ENCODE measurements around the gene PAN3. TPM values are rescaled to one million over a fixed set of nuclear protein-coding genes. Genes with fewer than 3 reads are reported as not detected.
A peak's percentile ranks its signal among the peaks of the same experiment; 100 is the strongest.

PAN3 gene
- total RNA-seq, 1 donor from 2014 or later = 11.8 TPM

DNA sequence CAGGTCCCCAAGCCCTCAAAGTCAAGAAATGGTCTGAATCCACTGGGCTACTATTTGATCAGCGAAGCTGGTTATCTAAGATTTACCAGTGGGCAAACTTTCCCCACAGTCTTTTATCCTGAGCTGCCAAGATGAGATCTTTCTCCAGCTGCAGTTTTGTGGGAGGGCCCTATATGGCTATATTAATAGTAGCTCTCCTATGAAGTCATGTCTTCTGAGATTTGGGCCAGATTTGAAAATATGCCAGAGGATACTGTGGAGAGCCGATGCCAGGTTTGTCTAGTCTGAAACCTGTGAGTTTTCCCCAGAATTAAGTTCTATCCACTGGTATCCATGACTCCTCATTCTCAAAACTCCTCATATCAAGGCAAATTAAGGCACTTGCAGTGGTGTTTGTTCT lies 183.4 kb downstream of the PAN3 start:
- DNase-seq (ENCODE audit: low read depth) = no peak
- Histone ChIP-seq H3K4me3 (ENCODE audit: low read depth, low read length) (no peak overlapping the region), H3K27me3 (ENCODE audit: control insufficient read depth, insufficient read depth, low read length) (no peaks in the 10 kb centered on the region), H3K36me3 (ENCODE audit: control insufficient read depth, insufficient read depth, low read length) (no peaks in the 10 kb centered on the region)
- TF ChIP-seq, protein P1, sequence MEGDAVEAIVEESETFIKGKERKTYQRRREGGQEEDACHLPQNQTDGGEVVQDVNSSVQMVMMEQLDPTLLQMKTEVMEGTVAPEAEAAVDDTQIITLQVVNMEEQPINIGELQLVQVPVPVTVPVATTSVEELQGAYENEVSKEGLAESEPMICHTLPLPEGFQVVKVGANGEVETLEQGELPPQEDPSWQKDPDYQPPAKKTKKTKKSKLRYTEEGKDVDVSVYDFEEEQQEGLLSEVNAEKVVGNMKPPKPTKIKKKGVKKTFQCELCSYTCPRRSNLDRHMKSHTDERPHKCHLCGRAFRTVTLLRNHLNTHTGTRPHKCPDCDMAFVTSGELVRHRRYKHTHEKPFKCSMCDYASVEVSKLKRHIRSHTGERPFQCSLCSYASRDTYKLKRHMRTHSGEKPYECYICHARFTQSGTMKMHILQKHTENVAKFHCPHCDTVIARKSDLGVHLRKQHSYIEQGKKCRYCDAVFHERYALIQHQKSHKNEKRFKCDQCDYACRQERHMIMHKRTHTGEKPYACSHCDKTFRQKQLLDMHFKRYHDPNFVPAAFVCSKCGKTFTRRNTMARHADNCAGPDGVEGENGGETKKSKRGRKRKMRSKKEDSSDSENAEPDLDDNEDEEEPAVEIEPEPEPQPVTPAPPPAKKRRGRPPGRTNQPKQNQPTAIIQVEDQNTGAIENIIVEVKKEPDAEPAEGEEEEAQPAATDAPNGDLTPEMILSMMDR (IDR thresholded peaks at IDR 0.05; ENCODE audit: insufficient read depth, low read length, severe bottlenecking) = no peak
- no peak for FAIRE-seq

DNA sequence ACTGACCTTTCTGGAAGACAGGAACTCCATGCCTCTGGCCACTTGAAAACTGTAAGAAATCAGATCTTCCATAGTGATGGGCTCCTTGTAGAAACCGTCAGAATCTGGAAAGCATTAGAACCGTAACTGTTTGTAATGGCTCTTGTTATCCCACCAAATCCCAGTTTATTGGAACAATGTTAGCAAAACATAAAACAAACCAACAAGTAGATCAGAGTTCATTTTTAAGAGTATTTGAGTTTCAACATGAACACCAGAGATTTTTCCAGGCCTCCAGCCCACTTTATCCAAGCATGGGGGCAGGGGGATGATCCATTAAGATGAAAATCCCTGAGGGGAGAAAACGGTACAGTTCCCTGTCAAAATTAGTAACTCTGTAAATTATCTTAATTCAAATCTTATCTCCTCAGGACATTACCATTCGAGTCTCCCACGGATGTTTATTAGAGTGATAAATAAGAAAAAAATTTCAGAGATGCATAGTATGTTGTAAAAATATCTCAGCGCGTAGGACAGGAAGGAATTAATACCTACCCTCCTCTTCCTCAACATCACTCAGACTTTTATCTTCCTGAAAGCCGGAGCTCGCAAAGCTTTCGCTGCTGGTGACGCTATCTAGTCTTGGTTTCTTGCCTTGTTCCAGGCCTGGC lies 184.0 kb downstream of the PAN3 start:
- H3K4me3 ChIP-seq (ENCODE audit: low read depth, low read length) = no peak overlapping the region
- no peaks in the 10 kb centered on the region for H3K27me3 ChIP-seq (ENCODE audit: control insufficient read depth, insufficient read depth, low read length)
- H3K36me3 ChIP-seq (ENCODE audit: control insufficient read depth, insufficient read depth, low read length) = no peaks in the 10 kb centered on the region
- DNase-seq (ENCODE audit: low read depth) (no peak), FAIRE-seq (no peak)
- TF ChIP-seq, protein P1 (IDR thresholded peaks at IDR 0.05; ENCODE audit: insufficient read depth, low read length, severe bottlenecking) = no peak

DNA sequence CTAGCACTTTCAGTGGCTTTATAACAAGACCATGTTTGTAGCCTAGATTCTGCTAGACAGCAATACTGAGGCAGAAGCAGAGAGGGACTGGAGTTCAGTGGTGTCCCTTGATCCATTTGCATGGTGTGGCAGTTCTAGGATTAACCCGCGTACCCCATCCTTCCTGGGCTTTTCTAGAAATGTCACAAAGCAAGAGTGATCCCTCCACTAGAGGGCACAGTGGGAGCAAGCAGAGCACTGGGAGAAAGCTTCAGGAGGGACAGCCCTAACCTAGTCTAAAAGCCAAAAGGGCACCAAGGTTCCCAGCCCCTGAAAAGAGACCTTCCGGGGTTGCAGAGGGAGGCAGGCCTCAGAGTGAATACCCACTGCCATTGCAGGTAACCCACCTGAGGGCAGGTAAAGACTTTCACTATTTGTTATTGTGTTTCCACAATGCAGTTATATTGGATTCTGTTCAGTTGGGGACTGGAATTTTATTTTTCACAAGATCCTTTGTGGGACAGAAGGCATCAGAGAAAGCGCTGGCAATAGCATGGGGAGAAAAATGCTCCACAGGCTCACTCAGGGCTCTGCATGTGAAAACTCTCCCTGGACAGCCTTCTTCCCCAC lies 185.9 kb downstream of the PAN3 start:
- DNase-seq (ENCODE audit: low read depth) = peak; percentile 56
- no peak for FAIRE-seq
- TF ChIP-seq, protein P1 (IDR thresholded peaks at IDR 0.05; ENCODE audit: insufficient read depth, low read length, severe bottlenecking) = peak; percentile 87

DNA sequence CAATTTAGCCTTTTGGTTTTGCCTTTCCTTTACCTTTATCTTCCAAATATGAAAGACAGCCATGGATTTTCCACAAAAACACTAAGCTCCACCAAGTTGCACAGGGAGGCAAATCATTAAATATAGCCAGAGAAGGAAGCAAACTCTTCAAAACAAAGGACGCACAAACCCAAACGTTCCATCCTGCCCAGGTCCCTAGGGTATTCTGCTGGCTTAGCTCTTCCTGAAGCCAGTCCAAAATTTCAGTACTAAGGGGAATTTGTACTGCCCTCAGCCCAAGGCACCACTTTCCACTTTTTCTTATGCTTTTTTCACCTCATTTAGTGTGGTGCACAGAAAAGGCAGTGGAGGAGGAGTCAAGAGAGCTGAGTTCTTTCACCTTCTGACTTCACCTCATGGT lies 186.7 kb downstream of the PAN3 start:
- DNase-seq (ENCODE audit: low read depth) = no peak
- no peak for FAIRE-seq
- Histone ChIP-seq H3K27me3 (ENCODE audit: control insufficient read depth, insufficient read depth, low read length) (no peaks in the 10 kb centered on the region), H3K36me3 (ENCODE audit: control insufficient read depth, insufficient read depth, low read length) (no peaks in the 10 kb centered on the region), H3K4me3 (ENCODE audit: low read depth, low read length) (no peak overlapping the region)
- TF ChIP-seq, protein P1 (IDR thresholded peaks at IDR 0.05; ENCODE audit: insufficient read depth, low read length, severe bottlenecking) = no peak

More for the DNA sequence above, 185.9 kb downstream of the PAN3 start:
- Histone ChIP-seq H3K27me3 (ENCODE audit: control insufficient read depth, insufficient read depth, low read length) (no peaks in the 10 kb centered on the region), H3K36me3 (ENCODE audit: control insufficient read depth, insufficient read depth, low read length) (no peaks in the 10 kb centered on the region), H3K4me3 (ENCODE audit: low read depth, low read length) (no peak overlapping the region)

DNA sequence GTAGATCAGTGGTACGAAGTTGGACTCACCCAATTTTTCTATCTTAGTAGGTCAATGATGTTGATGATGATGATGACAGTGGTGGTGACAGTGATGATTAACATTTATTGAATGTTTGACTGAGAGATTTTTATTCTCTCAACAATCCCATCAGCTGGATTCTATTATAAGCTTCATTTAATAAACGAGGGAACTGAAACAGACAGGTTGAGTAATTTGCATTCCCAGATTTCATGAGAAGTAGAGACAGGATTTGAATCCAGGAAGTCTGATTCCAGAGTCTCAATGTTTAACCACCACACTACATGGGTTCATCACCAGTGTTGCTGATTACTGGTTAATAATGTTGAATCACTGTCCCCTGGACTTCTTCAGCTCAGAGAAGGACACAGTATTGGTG lies 187.7 kb downstream of the PAN3 start:
- no peak for FAIRE-seq
- no peak for DNase-seq (ENCODE audit: low read depth)
- Histone ChIP-seq H3K4me3 (ENCODE audit: low read depth, low read length) (no peak overlapping the region), H3K27me3 (ENCODE audit: control insufficient read depth, insufficient read depth, low read length) (no peaks in the 10 kb centered on the region), H3K36me3 (ENCODE audit: control insufficient read depth, insufficient read depth, low read length) (no peaks in the 10 kb centered on the region)
- TF ChIP-seq, protein P1 (IDR thresholded peaks at IDR 0.05; ENCODE audit: insufficient read depth, low read length, severe bottlenecking) = no peak
